ENCODE measurements around the gene VCL. TPM values are rescaled to one million over a fixed set of nuclear protein-coding genes. Genes with fewer than 3 reads are reported as not detected.
"Not testable (repeated sequence)": the region's sequence is repeated elsewhere in the genome, so short reads cannot be mapped to it uniquely, and the experiment has no call there.

Gene VCL
- total and polyA plus RNA-seq, 9 of the 15 experiments (the other 6 are each of a cell fraction or from before 2014, with no cell fraction given) = 29.8 to 186 (median 76.4) TPM

GRCh38 chr10:74137992-74138391 is 140.1 kb downstream of the VCL start (continued):
- TF ChIP-seq MGA (IDR thresholded peaks at IDR 0.05) (no peak), PCBP1 (IDR thresholded peaks at IDR 0.05; ENCODE audit: low read depth, low read length, poor library complexity, severe bottlenecking) (no peak), HNRNPK (IDR thresholded peaks at IDR 0.05; ENCODE audit: low read depth, low read length, poor library complexity, severe bottlenecking) (no peak), TSC22D4 (tag; IDR thresholded peaks at IDR 0.05) (no peak)
- TF ChIP-seq, protein P1, sequence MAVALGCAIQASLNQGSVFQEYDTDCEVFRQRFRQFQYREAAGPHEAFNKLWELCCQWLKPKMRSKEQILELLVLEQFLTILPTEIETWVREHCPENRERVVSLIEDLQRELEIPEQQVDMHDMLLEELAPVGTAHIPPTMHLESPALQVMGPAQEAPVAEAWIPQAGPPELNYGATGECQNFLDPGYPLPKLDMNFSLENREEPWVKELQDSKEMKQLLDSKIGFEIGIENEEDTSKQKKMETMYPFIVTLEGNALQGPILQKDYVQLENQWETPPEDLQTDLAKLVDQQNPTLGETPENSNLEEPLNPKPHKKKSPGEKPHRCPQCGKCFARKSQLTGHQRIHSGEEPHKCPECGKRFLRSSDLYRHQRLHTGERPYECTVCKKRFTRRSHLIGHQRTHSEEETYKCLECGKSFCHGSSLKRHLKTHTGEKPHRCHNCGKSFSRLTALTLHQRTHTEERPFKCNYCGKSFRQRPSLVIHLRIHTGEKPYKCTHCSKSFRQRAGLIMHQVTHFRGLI (CRISPR knock-in tag; IDR thresholded peaks at IDR 0.05) = no peak

DNA sequence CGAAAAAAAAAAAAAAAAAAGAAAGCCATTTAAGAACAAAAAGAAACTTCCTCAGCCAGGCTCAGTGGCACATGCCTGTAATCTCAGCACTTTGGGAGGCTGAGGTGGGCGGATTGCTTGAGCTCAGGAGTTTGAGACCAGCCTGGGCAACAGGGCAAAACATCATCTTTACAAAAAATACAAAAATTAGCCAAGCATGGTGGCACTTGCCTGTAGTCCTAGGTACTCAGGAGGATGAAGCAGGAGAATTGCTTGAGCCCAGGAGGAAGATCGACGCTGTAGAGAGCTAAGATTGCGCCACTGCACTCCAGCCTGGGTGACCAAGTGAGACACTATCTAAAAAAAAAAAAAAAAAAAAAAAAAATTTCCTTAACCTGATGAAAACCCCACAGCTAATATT is 140.7 kb downstream of the VCL start:
- H3K9me3 ChIP-seq (replicated peaks; ENCODE audit: control insufficient read depth, insufficient read depth, low read depth, low read length); BruUV-seq (replicated peaks); FAIRE-seq; ATAC-seq; H3K27ac ChIP-seq (ENCODE audit: extremely low read depth, low read depth, low read length); H3K9ac ChIP-seq (ENCODE audit: insufficient read depth in 1 of 2, low read depth in 2 of 2, low read length in 2 of 2); intact Hi-C loops (cut with micrococcal nuclease); in situ Hi-C loops (cut with MboI); H4K20me1 ChIP-seq (replicated peaks; ENCODE audit: control insufficient read depth, insufficient read depth, low read length); DNase-seq (ENCODE audit: extremely low read depth in 1 of 4, low spot score in 3 of 4); H3K27me3 ChIP-seq (ENCODE audit: control insufficient read depth in 2 of 2, insufficient read depth in 2 of 2, low read length in 2 of 2); H3K4me1 ChIP-seq (replicated peaks in 1 of 2; ENCODE audit: control insufficient read depth in 2 of 2, insufficient read depth in 2 of 2, low read length in 2 of 2); H3K4me3 ChIP-seq; H3K9me1 ChIP-seq (ENCODE audit: control insufficient read depth, insufficient read depth, low read length); H3K4me2 ChIP-seq (ENCODE audit: insufficient read depth, low read length); H2AFZ ChIP-seq (ENCODE audit: low read depth, low read length): not testable (repeated sequence)
- peaks cover 28% of the 10 kb centered on the region for H3K79me2 ChIP-seq (ENCODE audit: control insufficient read depth, insufficient read depth, low read length)
- ChIA-PET CTCF (ENCODE audit: low intra/inter-chr PET ratio) (interaction anchor here (0.7 kb wide), 1 partner anchor 65 kb away, joined by 5 read pairs; no protein-coding TSS in a partner anchor), POLR2A (interaction anchor here (1.6 to 1.9 kb wide), 3 partner anchors 8 to 11 kb away, joined by 9 to 10 read pairs (median 9); partner anchors contain the start of genes ADK and AP3M1)
- H3K36me3 ChIP-seq (ENCODE audit: control insufficient read depth, insufficient read depth, low read length) = peaks cover 66% of the 10 kb centered on the region
- 94% methylated on average over 3 of the region's 5 CpGs for WGBS (ENCODE audit: insufficient coverage, low coverage, missing lambda C conversion rate)

All from K562 (cell line).